Measurements from ENCODE around the gene DIRAS2. TPM values are rescaled to one million over a fixed set of nuclear protein-coding genes. Genes with fewer than 3 reads are reported as not detected.

Gene DIRAS2
- total RNA-seq, 2 donors from 2014 or later = not detected

DNA sequence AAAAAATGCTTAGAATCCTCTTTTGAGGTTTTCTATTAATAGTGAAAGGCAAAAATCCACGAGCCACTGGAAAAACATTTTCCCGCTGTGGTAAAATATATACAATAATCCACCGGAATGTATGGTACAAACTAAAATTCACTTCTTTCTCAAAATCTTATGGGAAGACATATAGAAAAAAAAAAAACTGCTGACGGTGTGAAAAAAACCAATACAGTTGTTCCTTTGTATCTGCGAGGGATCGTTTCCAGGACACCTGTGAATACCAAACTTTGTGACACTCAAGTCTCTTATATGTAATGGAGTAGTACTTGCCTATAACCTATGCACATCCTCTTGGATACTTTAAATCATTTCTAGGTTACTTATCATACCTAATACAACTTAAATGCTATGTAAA is 13.3 kb downstream of the DIRAS2 start:
- DNase-seq (no peak), ATAC-seq (no peak)
- intact Hi-C loops (cut with DNase I) = no loop called here

DNA sequence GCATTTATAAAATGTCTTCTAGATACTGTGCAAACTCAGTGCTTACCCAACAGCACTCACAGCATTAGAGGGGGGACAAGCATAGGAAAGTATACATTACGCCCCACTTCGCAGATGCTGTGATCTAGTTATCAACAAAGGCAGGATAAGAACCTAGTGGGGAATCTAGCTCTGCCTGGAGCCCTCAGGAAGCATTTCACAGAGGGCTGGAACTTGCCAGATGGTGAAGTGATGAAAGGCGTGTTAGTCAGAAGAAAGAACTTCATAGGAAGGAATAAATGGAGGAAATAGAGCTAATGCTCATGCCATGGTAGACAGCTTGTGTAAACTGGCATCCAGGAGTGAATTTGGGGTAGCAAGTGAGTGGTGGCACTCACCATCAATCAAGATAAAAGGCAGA is 25.8 kb downstream of the DIRAS2 start:
- ATAC-seq (no peak), DNase-seq (no peak)
- intact Hi-C loops (cut with DNase I) = no loop called here

DNA sequence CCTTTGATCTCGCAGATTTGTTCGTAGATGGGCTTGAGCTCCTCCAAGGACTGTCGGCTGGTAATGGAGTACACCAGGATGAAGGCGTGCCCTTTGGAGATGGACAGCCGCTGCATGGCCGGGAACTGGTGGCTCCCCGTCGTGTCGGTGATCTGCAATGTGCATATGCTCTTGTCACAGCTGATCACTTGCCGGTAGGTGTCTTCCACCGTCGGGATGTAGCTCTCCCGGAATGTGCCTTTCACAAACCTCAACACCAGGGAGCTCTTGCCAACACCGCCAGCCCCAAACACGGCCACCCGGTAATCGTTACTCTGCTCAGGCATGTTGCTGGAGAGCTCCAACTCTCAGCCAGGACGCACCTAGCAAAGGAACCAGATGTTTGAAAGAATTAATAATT is 29.1 kb downstream of the DIRAS2 start:
- intact Hi-C loops (cut with DNase I) = no loop called here
- DNase-seq (no peak), ATAC-seq (no peak)

DNA sequence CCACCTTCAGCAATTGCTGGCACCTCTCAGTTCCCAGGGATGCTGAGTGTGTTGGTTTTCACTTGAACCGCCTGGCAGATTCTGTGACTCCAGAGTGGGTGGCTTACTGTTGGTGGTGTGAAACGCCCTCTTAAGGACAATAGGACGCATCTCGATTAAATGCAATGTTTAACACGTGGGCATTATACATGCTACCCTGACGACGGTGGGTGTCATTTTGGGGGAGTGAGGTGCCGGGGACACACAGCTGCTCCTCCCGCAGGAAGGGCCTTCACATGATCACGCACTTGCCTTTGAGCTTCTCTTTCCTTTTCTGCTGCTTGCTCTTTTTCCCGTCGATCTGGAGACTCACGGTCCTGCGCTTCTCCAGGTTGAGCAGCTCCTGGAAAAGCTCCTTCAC is 29.7 kb downstream of the DIRAS2 start:
- DNase-seq (no peak), ATAC-seq (no peak)
- intact Hi-C loops (cut with DNase I) = no loop called here

DNA sequence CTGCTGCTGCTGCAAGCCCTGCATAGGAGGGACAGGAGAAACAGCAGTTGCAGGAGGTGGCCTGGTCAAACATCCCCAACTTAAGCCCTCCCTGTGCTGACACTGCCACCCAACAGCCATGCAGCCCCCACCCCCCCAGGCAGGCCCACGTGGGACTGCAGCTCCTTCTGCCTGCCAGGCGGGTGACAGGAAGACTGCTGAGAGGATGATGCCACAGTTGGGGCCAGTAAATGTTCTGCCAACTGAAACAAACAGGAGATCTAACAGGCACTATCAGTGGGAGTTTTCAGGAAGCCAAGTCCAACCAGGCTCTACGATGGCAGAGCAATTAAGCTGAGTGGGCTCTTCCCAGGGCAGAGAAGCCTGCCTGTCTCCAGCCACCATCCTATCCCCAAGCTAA is 31.1 kb downstream of the DIRAS2 start:
- DNase-seq (no peak), ATAC-seq (no peak)
- intact Hi-C loops (cut with DNase I) = no loop called here

DNA sequence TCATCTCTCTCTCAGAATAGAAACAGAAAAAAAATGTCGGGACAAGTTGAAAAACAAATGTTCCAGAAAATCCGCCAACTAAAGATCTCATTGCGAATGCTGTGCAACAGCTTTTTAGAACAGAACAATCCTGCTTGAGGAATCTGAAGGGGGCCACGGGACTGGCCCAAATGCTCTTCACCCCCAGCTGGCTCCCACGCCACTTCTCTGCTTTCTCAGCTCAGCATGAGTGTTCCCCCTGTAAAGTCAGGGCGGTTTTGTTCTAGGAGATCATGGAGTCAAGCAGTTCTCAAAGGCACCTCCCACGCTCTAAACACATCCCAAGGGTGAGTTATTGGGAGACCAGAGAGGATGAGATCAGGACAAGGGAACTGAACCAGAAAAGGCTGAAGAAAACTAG is 31.5 kb downstream of the DIRAS2 start:
- DNase-seq = no peak
- intact Hi-C loops (cut with DNase I) = no loop called here
- ATAC-seq = no peak

DNA sequence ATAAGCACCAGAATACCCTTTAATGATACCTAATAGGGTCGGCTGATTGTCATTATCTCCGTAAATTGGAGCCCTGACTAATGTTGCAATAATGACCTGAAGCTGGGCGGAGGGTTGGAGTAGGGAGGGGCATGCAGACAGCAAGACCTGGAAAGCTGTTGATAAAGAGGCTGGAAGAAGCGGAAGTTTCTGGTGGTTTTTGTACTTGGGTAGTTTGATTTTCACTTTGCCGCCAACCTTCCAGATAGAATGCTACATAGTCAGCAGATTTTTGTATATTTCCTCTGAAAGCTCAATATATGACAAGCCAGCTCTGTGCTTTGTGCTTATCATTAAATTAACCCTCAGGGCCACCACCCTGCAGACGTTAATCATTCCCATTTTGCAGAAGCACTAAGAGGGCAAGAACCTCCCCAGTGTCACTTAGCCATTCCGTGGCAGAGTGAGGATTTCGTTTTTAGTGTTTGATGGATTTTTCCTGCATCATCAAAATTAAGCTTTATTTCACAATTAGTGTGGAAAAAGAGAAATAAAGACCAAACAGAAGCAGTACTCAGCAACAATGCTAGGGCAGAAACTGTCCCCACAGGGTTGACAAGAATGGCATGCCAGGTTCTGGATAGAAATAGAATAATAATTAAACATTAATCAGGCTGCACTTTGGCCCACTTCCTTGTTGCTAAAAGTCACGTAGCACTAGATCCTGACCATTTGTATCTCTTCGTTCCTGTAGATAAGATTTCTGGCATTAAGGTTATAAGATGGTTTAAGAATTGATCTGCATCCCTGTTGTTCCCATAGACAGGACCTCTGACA is 34.7 kb downstream of the DIRAS2 start:
- DNase-seq (no peak), ATAC-seq (no peak)
- intact Hi-C loops (cut with DNase I) = no loop called here

DNA sequence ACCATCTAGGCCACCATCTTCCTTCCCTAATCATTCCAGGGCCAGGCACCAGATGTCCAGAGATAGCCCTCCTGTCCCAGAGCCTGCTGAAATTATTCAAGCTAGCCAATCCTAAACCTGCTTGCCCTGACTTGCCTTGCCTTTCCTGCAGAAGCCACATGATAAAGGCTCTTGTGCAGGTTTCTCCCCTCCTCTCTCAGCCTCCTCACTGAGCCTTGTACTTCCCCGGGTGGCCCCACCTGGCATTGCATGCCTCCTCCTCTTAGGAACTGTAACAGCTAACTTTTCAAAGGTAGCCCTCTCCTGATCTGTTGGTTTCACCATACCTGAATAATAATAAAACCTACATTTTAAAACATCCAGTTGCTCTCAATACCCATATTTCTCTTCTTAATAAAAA is 42.6 kb downstream of the DIRAS2 start:
- intact Hi-C loops (cut with DNase I) = no loop called here

DNA sequence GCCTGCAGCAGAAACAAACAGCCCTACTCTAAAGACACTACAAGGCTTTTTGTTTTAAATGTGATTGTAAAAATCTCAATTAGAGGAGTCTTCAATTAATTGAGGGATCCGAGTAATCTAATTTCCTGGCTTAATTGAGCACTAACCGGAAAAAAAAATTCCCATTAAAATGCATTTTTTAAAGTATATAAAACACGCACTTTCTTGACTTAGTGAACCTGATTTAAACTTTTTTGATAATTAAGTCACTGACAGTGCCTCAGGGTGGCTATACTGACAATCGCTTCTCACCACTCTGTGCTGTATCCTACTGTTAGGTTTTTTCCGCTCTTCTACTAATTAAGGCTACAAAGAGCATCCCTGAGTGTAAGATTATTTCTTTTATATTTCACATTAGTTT is 44.4 kb downstream of the DIRAS2 start:
- no peak for ATAC-seq
- DNase-seq = no peak
- intact Hi-C loops (cut with DNase I) = no loop called here

More for the DNA sequence above, 42.6 kb downstream of the DIRAS2 start:
- DNase-seq (no peak), ATAC-seq (no peak)

DNA sequence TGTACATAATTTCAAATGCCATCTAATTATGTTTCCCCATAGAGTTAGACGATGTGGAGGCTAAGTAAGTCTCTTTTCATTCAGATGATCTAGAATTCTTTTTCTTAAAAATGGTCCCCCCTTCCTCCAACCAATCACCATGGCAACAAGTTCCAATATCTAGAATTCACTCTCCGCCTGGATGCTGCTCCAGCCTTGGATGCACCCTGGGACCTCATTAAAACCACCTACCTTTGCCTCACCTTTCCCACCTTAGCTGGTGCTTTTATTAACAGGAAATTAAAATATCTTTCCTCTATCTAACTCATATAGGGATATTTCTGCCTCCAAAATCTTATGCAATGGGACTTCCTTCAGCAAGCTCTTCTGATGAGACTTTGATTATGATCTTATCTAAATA is 49.0 kb downstream of the DIRAS2 start:
- DNase-seq (no peak), ATAC-seq (no peak)
- intact Hi-C loops (cut with DNase I) = no loop called here

DNA sequence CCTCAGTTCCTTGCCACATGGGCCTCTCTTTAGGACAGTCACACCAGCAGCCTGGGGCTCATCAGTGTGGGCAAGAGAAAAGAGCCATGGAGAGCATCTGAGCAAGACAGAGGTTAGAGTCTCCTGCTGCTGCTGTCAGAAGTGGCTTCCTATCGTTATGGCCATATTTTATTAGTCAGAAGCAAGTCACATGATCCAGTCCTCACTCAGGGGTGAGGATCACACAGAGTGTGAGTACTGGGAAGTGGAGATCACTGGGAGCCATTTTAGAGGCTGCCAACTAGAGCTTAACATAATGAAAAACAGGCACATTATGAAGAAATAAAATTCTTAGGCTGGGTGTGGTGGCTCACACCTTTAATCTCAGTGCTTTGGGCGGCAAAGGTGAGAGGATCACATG is 62.0 kb downstream of the DIRAS2 start:
- ATAC-seq (no peak), DNase-seq (no peak)
- intact Hi-C loops (cut with DNase I) = no loop called here

DNA sequence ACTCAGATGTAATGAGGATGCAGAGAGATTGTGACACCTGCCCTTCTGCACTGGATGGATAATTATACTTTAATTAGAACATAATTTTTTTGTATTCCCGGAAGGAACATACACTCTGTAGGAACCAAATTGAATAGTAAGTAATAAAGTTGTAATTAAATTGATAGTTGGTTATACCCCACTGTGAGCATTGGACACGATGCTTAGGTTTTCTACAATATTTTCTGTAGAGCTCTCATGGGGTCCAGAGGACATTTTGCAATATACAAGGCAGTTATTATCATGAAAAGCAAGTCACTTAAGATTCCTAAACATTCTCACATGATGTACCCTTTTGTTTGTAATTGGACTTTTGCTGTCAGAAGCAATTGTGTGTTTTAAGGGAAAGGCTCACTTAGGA is 63.4 kb downstream of the DIRAS2 start:
- intact Hi-C loops (cut with DNase I) = no loop called here
- DNase-seq (no peak), ATAC-seq (no peak)

DNA sequence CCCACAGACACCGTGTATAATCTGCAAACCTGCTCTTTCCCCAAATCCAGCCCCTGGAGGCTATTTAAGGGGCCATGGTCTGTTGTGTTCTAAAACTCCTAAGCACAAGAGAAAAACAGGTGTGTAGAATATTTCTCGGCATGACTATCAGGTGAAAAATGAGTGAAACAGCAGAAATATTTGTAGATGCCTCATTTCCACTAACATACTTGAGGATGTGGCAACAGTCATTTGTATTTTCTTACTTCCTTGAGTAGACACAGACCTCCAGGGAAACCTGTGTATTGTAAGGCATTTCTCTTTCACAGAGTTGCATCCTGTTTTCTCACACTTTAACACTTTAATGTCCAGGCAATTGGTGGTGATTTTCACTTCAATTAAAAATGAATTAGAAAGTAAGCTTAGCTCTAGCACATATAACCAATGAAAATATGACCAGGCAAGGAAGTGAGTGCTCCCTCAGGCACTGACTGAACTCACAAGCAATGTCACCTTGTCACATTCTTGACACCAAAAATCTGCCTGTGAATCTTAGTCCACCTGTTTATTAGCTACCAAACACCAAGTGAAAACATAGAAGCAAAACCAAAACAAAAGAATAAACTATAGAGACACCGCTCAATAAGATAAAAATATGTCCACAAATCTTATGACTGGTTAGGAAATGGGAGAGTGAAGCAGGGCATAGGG is 64.4 kb downstream of the DIRAS2 start:
- DNase-seq (no peak), ATAC-seq (no peak)
- intact Hi-C loops (cut with DNase I) = no loop called here

DNA sequence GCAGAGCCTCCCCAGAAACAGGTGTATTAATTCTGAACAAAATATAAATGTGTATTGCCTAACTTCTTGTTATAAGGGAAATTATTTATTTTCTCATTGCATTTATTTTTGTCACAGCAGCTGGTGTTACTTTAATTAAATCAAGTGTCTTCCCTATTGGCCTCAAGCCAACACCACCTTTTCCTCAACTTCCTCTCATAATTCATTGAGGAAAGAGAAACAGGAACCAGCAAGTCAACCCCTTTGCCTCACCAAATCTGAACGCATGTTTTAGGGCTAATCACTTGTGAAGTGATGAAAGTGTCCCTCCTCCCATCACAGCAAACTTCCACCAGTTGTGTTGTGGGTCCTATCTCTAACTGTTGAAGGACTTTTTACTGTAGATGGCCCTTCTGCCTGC is 73.1 kb downstream of the DIRAS2 start:
- DNase-seq = no peak
- no peak for ATAC-seq
- intact Hi-C loops (cut with DNase I) = no loop called here

DNA sequence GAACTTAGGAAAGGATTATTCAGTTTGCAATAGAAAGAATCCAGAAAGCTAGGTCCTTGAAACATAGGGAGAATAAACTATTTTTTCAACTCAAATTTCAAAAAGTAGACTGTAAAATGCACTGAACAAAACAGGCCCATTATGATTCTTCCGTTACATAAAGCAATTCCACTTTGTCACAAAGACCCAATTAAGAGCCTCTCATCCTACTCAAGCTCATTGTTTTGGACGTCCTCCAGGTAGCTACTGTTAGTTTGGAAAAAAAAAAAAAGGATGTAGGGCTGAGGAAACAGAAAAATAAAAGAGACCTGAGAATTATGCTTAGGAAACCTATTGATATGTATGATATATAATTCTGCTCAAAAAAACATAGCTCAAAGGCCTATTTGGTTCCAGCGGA is 74.0 kb downstream of the DIRAS2 start:
- intact Hi-C loops (cut with DNase I) = no loop called here
- DNase-seq = no peak
- no peak for ATAC-seq

DNA sequence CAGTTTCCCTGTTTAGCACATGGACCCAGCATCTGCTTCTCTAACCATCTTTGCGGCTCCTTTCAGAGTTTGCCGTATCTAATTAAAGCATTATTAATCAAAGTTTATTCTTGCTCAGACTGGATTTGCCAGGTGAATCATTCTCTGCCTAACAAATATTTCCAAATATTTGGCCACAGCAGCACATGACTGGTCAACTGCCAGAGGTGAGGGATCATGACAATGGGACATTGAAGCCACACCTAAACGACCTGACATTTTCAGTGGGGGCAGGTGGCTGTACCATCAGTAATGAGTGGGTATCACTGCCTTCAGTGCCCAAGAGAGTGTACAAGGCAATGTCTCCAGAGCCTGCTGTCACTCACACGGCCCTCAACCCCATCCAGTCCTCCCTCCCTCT is 80.4 kb downstream of the DIRAS2 start:
- DNase-seq = no peak
- intact Hi-C loops (cut with DNase I) = no loop called here
- no peak for ATAC-seq

Other genes starting within 250 kb of the DIRAS2 start
- gene SYK, start 159.0 kb upstream of the DIRAS2 start, total RNA-seq = 10 to 100 TPM in 1 of 2 donors, 1 to 10 TPM in 1; 5.6 to 10.3 TPM

All from left cardiac atrium (tissue), 4 donors.